ENCODE measurements around the gene KLF14. TPM values are rescaled to one million over a fixed set of nuclear protein-coding genes. Genes with fewer than 3 reads are reported as not detected.

Gene KLF14
- total RNA-seq, 1 donor from 2014 or later, result 0.07 TPM

GRCh38 chr7:130712416-130712815 is 21.6 kb downstream of the KLF14 start:
- FAIRE-seq, result no peak
- peaks cover 15% of the 10 kb centered on the region for H3K27me3 Mint-ChIP-seq (ENCODE audit: low read depth, unreplicated experiment)
- peaks cover 6% of the 10 kb centered on the region for H3K27me3 ChIP-seq (ENCODE audit: insufficient read depth, low read length)

DNA sequence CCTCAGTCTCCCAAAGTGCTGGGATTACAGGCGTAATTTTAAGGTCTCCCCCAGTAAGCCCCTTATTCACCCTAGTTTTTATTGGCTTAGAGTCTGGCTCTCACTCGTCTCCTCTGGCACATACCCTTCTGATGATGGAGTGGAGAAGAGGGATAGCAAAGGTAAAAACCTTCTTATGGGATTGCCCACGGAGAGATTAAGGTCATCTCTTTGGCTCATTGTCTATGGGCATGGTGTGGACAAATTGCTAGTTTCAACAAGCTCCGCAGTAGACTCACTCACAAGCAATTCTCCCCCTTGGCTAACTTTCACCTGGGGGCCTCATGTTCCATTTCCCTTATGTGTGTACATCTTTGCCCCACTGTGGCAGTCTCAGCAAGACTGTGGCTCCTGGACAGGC is 25.2 kb downstream of the KLF14 start:
- no peak for FAIRE-seq
- Mint-ChIP-seq H3K4me1 (ENCODE audit: low read depth, unreplicated experiment) (no peaks in the 10 kb centered on the region), H3K9me3 (ENCODE audit: unreplicated experiment) (peaks cover 8% of the 10 kb centered on the region), H3K27me3 (ENCODE audit: low read depth, unreplicated experiment) (peaks cover 5% of the 10 kb centered on the region), H3K36me3 (ENCODE audit: low read depth, unreplicated experiment) (peaks cover 2% of the 10 kb centered on the region), H3K27ac (ENCODE audit: unreplicated experiment) (no peak overlapping the region), H3K4me3 (ENCODE audit: unreplicated experiment) (no peak overlapping the region)
- Histone ChIP-seq H3K27me3 (ENCODE audit: insufficient read depth, low read length) (peaks cover 6% of the 10 kb centered on the region), H3K27ac (ENCODE audit: low read depth, low read length) (no peak overlapping the region), H3K79me2 (ENCODE audit: insufficient read depth, low read length) (no peaks in the 10 kb centered on the region), H2AFZ (ENCODE audit: low read depth, low read length) (no peak overlapping the region), H3K4me1 (ENCODE audit: insufficient read depth, low read length) (no peaks in the 10 kb centered on the region), H3K4me3 (ENCODE audit: insufficient read depth, low read depth, low read length) (no peak overlapping the region), H3K4me2 (ENCODE audit: low read length) (no peak overlapping the region), H3K9ac (ENCODE audit: low read length) (no peak overlapping the region), H4K20me1 (ENCODE audit: insufficient read depth, low read length) (no peaks in the 10 kb centered on the region), H3K9me3 (ENCODE audit: insufficient read depth, low read depth, low read length) (peaks cover 2% of the 10 kb centered on the region), H3K36me3 (ENCODE audit: insufficient read depth, low read length) (no peaks in the 10 kb centered on the region)
- DNase-seq (ENCODE audit: low read depth), result no peak
- TF ChIP-seq EZH2 (IDR thresholded peaks at IDR 0.05; ENCODE audit: insufficient read depth, low read length), result no peak
- TF ChIP-seq, protein P1, sequence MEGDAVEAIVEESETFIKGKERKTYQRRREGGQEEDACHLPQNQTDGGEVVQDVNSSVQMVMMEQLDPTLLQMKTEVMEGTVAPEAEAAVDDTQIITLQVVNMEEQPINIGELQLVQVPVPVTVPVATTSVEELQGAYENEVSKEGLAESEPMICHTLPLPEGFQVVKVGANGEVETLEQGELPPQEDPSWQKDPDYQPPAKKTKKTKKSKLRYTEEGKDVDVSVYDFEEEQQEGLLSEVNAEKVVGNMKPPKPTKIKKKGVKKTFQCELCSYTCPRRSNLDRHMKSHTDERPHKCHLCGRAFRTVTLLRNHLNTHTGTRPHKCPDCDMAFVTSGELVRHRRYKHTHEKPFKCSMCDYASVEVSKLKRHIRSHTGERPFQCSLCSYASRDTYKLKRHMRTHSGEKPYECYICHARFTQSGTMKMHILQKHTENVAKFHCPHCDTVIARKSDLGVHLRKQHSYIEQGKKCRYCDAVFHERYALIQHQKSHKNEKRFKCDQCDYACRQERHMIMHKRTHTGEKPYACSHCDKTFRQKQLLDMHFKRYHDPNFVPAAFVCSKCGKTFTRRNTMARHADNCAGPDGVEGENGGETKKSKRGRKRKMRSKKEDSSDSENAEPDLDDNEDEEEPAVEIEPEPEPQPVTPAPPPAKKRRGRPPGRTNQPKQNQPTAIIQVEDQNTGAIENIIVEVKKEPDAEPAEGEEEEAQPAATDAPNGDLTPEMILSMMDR (IDR thresholded peaks at IDR 0.05; ENCODE audit: insufficient read depth, low read depth, low read length), result no peak

More at GRCh38 chr7:130712416-130712815, 21.6 kb downstream of the KLF14 start:
- Histone ChIP-seq H3K27ac (ENCODE audit: low read depth, low read length) (no peak overlapping the region), H3K4me2 (ENCODE audit: low read length) (no peak overlapping the region), H4K20me1 (ENCODE audit: insufficient read depth, low read length) (no peaks in the 10 kb centered on the region), H3K9ac (ENCODE audit: low read length) (no peak overlapping the region), H3K4me1 (ENCODE audit: insufficient read depth, low read length) (no peaks in the 10 kb centered on the region), H3K36me3 (ENCODE audit: insufficient read depth, low read length) (no peaks in the 10 kb centered on the region), H2AFZ (ENCODE audit: low read depth, low read length) (no peak overlapping the region), H3K9me3 (ENCODE audit: insufficient read depth, low read depth, low read length) (no peaks in the 10 kb centered on the region), H3K79me2 (ENCODE audit: insufficient read depth, low read length) (no peaks in the 10 kb centered on the region), H3K4me3 (ENCODE audit: insufficient read depth, low read depth, low read length) (no peak overlapping the region)
- Mint-ChIP-seq H3K27ac (ENCODE audit: unreplicated experiment) (no peak overlapping the region), H3K4me3 (ENCODE audit: unreplicated experiment) (no peak overlapping the region), H3K9me3 (ENCODE audit: unreplicated experiment) (peaks cover under 1% of the 10 kb centered on the region), H3K36me3 (ENCODE audit: low read depth, unreplicated experiment) (peaks cover 2% of the 10 kb centered on the region), H3K4me1 (ENCODE audit: low read depth, unreplicated experiment) (no peaks in the 10 kb centered on the region)
- no peak for TF ChIP-seq EZH2 (IDR thresholded peaks at IDR 0.05; ENCODE audit: insufficient read depth, low read length)
- TF ChIP-seq, protein P1 (IDR thresholded peaks at IDR 0.05; ENCODE audit: insufficient read depth, low read depth, low read length), result no peak
- DNase-seq (ENCODE audit: low read depth), result no peak

- FAIRE-seq (no peak), DNase-seq (ENCODE audit: low read depth) (no peak)
- TF ChIP-seq, protein P1 (IDR thresholded peaks at IDR 0.05; ENCODE audit: insufficient read depth, low read depth, low read length), result no peak
- no peak for TF ChIP-seq EZH2 (IDR thresholded peaks at IDR 0.05; ENCODE audit: insufficient read depth, low read length)
- H3K4me1 ChIP-seq (ENCODE audit: insufficient read depth, low read length), result no peaks in the 10 kb centered on the region
- H3K27ac ChIP-seq (ENCODE audit: low read depth, low read length), result no peak overlapping the region
- H3K9me3 Mint-ChIP-seq (ENCODE audit: unreplicated experiment), result peaks cover 8% of the 10 kb centered on the region
- no peaks in the 10 kb centered on the region for H3K79me2 ChIP-seq (ENCODE audit: insufficient read depth, low read length)
- peaks cover 6% of the 10 kb centered on the region for H3K27me3 ChIP-seq (ENCODE audit: insufficient read depth, low read length)
- no peak overlapping the region for H3K4me3 ChIP-seq (ENCODE audit: insufficient read depth, low read depth, low read length)
- no peak overlapping the region for H2AFZ ChIP-seq (ENCODE audit: low read depth, low read length)
- no peak overlapping the region for H3K4me3 Mint-ChIP-seq (ENCODE audit: unreplicated experiment)
- H4K20me1 ChIP-seq (ENCODE audit: insufficient read depth, low read length), result no peaks in the 10 kb centered on the region
- peaks cover 3% of the 10 kb centered on the region for H3K27me3 Mint-ChIP-seq (ENCODE audit: low read depth, unreplicated experiment)
- no peaks in the 10 kb centered on the region for H3K36me3 ChIP-seq (ENCODE audit: insufficient read depth, low read length)
- H3K27ac Mint-ChIP-seq (ENCODE audit: unreplicated experiment), result no peak overlapping the region
- no peaks in the 10 kb centered on the region for H3K4me1 Mint-ChIP-seq (ENCODE audit: low read depth, unreplicated experiment)
- peaks cover 2% of the 10 kb centered on the region for H3K36me3 Mint-ChIP-seq (ENCODE audit: low read depth, unreplicated experiment)
- peaks cover 2% of the 10 kb centered on the region for H3K9me3 ChIP-seq (ENCODE audit: insufficient read depth, low read depth, low read length)
- H3K9ac ChIP-seq (ENCODE audit: low read length), result no peak overlapping the region
- no peak overlapping the region for H3K4me2 ChIP-seq (ENCODE audit: low read length)
Measured at GRCh38 chr7:130708001-130708400, 26.0 kb downstream of the KLF14 start.
